ENCODE data around the gene PBXIP1.

DNA sequence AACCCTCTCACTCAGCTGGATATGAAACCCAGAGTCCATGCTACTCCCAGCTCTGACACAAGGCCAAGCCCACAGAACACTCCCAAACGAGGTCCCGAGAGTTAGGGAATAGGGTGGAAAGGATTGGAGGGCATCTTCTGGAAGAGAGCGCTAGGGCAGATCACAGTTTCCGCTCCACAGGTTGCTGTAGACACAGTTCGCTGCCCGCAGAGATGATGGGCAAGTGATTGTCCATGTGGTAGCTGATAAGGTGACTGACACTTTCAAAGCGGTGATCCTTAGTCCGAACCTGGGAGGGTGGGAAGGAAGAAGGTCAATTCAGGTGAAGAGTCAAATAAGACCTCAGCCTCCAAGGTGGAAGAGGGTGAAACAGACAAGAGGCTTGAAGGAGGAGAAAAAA is 7.7 kb upstream of the PBXIP1 start:
- no peak for TF ChIP-seq CEBPB (IDR thresholded peaks at IDR 0.05; ENCODE audit: borderline replicate concordance in 1 of 2, low read depth in 2 of 2, low read length in 2 of 2)
- no peak for TF ChIP-seq CTCF (IDR thresholded peaks at IDR 0.05 in 2 of 3, conservative IDR thresholded peaks at IDR 0.05 in 1 of 3; ENCODE audit: control insufficient read depth in 2 of 3, extremely low read depth in 1 of 3, insufficient read depth in 1 of 3, low read depth in 3 of 3, low read length in 3 of 3)
- TF ChIP-seq ZNF384 (IDR thresholded peaks at IDR 0.05; ENCODE audit: borderline replicate concordance, low read depth, low read length), result no peak
- no peak; the same call in 1 of the 2 replicates for TF ChIP-seq POLR2AphosphoS5 (IDR thresholded peaks at IDR 0.05; ENCODE audit: low read length)
- TF ChIP-seq, protein P1, sequence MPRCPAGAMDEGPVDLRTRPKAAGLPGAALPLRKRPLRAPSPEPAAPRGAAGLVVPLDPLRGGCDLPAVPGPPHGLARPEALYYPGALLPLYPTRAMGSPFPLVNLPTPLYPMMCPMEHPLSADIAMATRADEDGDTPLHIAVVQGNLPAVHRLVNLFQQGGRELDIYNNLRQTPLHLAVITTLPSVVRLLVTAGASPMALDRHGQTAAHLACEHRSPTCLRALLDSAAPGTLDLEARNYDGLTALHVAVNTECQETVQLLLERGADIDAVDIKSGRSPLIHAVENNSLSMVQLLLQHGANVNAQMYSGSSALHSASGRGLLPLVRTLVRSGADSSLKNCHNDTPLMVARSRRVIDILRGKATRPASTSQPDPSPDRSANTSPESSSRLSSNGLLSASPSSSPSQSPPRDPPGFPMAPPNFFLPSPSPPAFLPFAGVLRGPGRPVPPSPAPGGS (IDR thresholded peaks at IDR 0.05; ENCODE audit: borderline replicate concordance, insufficient read depth, low read depth, low read length, poor library complexity, severe bottlenecking), result no peak
- no peak for TF ChIP-seq ZNF24 (IDR thresholded peaks at IDR 0.05)
- TF ChIP-seq ZNF274 (IDR thresholded peaks at IDR 0.05; ENCODE audit: insufficient read depth, insufficient read length), result no peak
- TF ChIP-seq, protein P2, sequence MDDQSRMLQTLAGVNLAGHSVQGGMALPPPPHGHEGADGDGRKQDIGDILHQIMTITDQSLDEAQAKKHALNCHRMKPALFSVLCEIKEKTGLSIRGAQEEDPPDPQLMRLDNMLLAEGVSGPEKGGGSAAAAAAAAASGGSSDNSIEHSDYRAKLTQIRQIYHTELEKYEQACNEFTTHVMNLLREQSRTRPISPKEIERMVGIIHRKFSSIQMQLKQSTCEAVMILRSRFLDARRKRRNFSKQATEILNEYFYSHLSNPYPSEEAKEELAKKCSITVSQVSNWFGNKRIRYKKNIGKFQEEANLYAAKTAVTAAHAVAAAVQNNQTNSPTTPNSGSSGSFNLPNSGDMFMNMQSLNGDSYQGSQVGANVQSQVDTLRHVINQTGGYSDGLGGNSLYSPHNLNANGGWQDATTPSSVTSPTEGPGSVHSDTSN (IDR thresholded peaks at IDR 0.05; ENCODE audit: insufficient replicate concordance, low read depth, low read length), result no peak
- no peak for TF ChIP-seq RBBP5 (conservative IDR thresholded peaks at IDR 0.05)
- TF ChIP-seq EZH2 (IDR thresholded peaks at IDR 0.05; ENCODE audit: borderline replicate concordance, control insufficient read depth, low read depth, low read length), result no peak
- no peak for TF ChIP-seq IRF5 (IDR thresholded peaks at IDR 0.05; ENCODE audit: borderline replicate concordance)
- TF ChIP-seq, protein P3, sequence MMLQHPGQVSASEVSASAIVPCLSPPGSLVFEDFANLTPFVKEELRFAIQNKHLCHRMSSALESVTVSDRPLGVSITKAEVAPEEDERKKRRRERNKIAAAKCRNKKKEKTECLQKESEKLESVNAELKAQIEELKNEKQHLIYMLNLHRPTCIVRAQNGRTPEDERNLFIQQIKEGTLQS (IDR thresholded peaks at IDR 0.05; ENCODE audit: borderline replicate concordance, extremely low read depth, low read depth, low read length), result no peak
- TF ChIP-seq POLR2A (IDR thresholded peaks at IDR 0.05; ENCODE audit: low read depth, low read length), result no peak
- no peak for TF ChIP-seq RCOR1 (conservative IDR thresholded peaks at IDR 0.05; ENCODE audit: low read depth, low read length)
